Caco-2 (cell line): ENCODE measurements around the gene XCR1. TPM values are rescaled to one million over a fixed set of nuclear protein-coding genes. Genes with fewer than 3 reads are reported as not detected.

Experiments
- BruUV-seq: library from RNA; stranded (reverse); fragments of 400-500 nt; replicated peaks from 2 replicates; lab custom pipeline; 2021; lab: Mats Ljungman, UMichigan
- CTCF ChIA-PET: fragments of 300-600 bp; sonication (Branson Sonifier 250); formaldehyde crosslinking; loops from one replicate; lab custom pipeline; 2022; ENCODE audit warnings: antibody characterized with exemption; lab: Charles Lee
- POLR2A ChIA-PET: fragments of 300-600 bp; sonication (Branson Sonifier 250); formaldehyde crosslinking; loops from one replicate; lab custom pipeline; 2022; ENCODE audit warnings: antibody characterized with exemption; lab: Charles Lee
- DNase-seq, 2 experiments: peaks; one replicate each; pipeline versions ENCODE4 v3.0.0 to v3.0.0-alpha.2; 2020 to 2022
- H3K27me3 ChIP-seq: replicated peaks from 2 replicates; pipeline ENCODE4 v1.6.0; 2011; ENCODE audit warnings: low read length; ENCODE audit not compliant: control insufficient read depth, insufficient read depth
- H3K36me3 ChIP-seq: 2 replicates; pipeline ENCODE4 v1.5.1; 2011; ENCODE audit warnings: low read length; ENCODE audit not compliant: control insufficient read depth, insufficient read depth
- H3K4me1 ChIP-seq: fragments of 250-450 bp; sonication (Bioruptor Pico); 2 replicates; pipeline ENCODE4 v1.5.1; 2020; ENCODE audit warnings: mild to moderate bottlenecking
- H3K4me3 ChIP-seq: 2 replicates; pipeline ENCODE4 v1.5.1; 2011; ENCODE audit warnings: low read depth, mild to moderate bottlenecking, control low read depth, low read length
- H3K9me3 ChIP-seq: fragments of 250-450 bp; sonication (Bioruptor Pico); 2 replicates; pipeline ENCODE4 v1.5.1; 2020; ENCODE audit warnings: mild to moderate bottlenecking, moderate library complexity
- H3K27ac Mint-ChIP-seq: one replicate; pipeline ENCODE4 v1.8.0; 2022; ENCODE audit warnings: mixed read lengths; ENCODE audit not compliant: unreplicated experiment
- H3K27me3 Mint-ChIP-seq: one replicate; pipeline ENCODE4 v1.8.0; 2022; ENCODE audit warnings: mixed read lengths; ENCODE audit not compliant: insufficient read depth, unreplicated experiment
- H3K36me3 Mint-ChIP-seq: one replicate; pipeline ENCODE4 v1.8.0; 2022; ENCODE audit warnings: mild to moderate bottlenecking, mixed read lengths; ENCODE audit not compliant: insufficient read depth, unreplicated experiment
- H3K4me1 Mint-ChIP-seq: one replicate; pipeline ENCODE4 v1.8.0; 2022; ENCODE audit warnings: low read depth, mixed read lengths; ENCODE audit not compliant: unreplicated experiment
- H3K4me3 Mint-ChIP-seq: one replicate; pipeline ENCODE4 v1.8.0; 2022; ENCODE audit warnings: mild to moderate bottlenecking, moderate library complexity, mixed read lengths; ENCODE audit not compliant: unreplicated experiment
- H3K9me3 Mint-ChIP-seq: one replicate; pipeline ENCODE4 v1.8.0; 2022; ENCODE audit warnings: mixed read lengths; ENCODE audit not compliant: unreplicated experiment
- CTCF ChIP-seq, 2 experiments: fragments of 200-600 bp in 1 of 2; IDR thresholded peaks; 1 replicate in 1 of 2; 2 replicates in 1 of 2; pipeline versions ENCODE4 v1.5.1 to v1.8.0; 2011 to 2022; ENCODE audit warnings: antibody characterized with exemption in 1 of 2, control low read depth in 1 of 2, inconsistent platforms in 1 of 2, low read depth in 1 of 2, low read length in 1 of 2, mild to moderate bottlenecking in 1 of 2, moderate library complexity in 1 of 2; ENCODE audit not compliant: insufficient read depth in 1 of 2, severe bottlenecking in 1 of 2, unreplicated experiment in 1 of 2
- intact Hi-C: fragments of 100-400 bp; cut with micrococcal nuclease; formaldehyde crosslinking; loops from one replicate; pipeline ENCODE4 v1.10.0; 2022; ENCODE audit not compliant: unreplicated experiment
- total RNA-seq: library from RNA; stranded (reverse); gene quantifications from 2 replicates; pipeline ENCODE4 v1.2.3, GENCODE V29; 2022

Gene XCR1
- total RNA-seq, 1 experiment from 2014 or later = not detected

DNA sequence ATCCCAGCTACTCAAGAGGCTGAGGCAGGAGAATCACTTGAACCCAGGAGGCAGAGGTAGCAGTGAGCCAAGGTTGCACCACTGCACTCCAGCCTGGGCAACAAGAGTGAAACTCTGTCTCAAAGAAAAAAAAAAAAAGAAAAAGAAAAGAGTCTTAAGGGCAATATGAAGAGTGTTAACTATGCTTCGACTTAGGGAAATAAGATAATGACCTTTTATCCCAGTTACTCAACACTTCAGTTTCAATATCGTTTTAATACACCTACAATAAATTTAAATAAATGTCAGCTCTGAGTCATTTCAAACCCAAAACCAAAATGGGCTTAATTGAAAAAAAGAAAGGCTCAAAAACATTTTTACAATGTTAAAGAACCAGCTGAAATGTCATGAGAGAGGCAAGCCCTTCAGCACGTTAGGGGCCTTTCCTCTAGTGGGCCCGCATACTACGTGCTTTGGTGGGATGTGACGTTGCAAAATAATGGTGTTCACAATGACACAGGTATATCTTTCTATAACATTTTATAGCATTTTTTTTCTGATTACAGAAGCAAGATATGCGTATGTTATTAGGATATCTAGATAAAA, 47.0 kb downstream of the XCR1 start:
- no peaks in the 10 kb centered on the region; the same call in none of the 2 replicates for H3K36me3 ChIP-seq
- H3K36me3 Mint-ChIP-seq = peaks cover 19% of the 10 kb centered on the region
- no peaks in the 10 kb centered on the region for H3K27me3 ChIP-seq
- no peaks in the 10 kb centered on the region for H3K9me3 ChIP-seq
- TF ChIP-seq CTCF (IDR thresholded peaks at IDR 0.05; ENCODE audit: insufficient read depth in 1 of 2, low read depth in 1 of 2, low read length in 1 of 2, severe bottlenecking in 1 of 2, unreplicated experiment in 1 of 2) = no peak
- no peaks in the 10 kb centered on the region for H3K9me3 Mint-ChIP-seq
- H3K27ac Mint-ChIP-seq = no peak overlapping the region
- no TSS peak for BruUV-seq
- peaks cover 2% of the 10 kb centered on the region for H3K4me1 ChIP-seq
- H3K27me3 Mint-ChIP-seq = no peaks in the 10 kb centered on the region
- H3K4me3 Mint-ChIP-seq = no peak overlapping the region
- no peaks in the 10 kb centered on the region for H3K4me1 Mint-ChIP-seq
- CTCF ChIA-PET = no interaction called here
- H3K4me3 ChIP-seq = no peak overlapping the region
- intact Hi-C loops = no loop called here
- POLR2A ChIA-PET = interaction anchor here (0.5 kb wide), 1 partner anchor 8 kb away, joined by 3 read pairs; no protein-coding TSS in a partner anchor
- no peak for DNase-seq

DNA sequence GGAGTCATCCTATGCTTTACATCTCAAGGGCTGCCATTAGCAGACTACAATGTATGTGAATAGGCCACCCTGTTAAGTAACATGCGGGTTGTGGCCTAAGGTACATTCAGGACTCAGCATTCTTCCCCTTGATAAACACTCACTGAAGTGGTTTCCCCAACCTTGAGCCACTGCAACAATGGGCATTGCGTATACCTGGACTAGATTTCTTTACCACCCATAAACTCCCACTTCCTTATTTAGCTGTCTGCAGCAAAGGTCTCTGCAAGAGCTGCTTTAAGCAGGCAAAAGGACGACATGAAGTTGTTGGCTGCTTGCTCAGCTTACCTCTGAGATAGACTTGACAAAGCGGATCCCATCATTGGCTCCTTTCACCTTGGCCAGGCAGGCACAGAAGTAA, 47.9 kb downstream of the XCR1 start:
- Mint-ChIP-seq H3K9me3 (no peaks in the 10 kb centered on the region), H3K27ac (no peak overlapping the region), H3K36me3 (peaks cover 19% of the 10 kb centered on the region), H3K4me1 (no peaks in the 10 kb centered on the region), H3K27me3 (no peaks in the 10 kb centered on the region), H3K4me3 (no peak overlapping the region)
- Histone ChIP-seq H3K4me3 (no peak overlapping the region), H3K4me1 (no peaks in the 10 kb centered on the region), H3K36me3 (no peaks in the 10 kb centered on the region; the same call in none of the 2 replicates), H3K9me3 (no peaks in the 10 kb centered on the region), H3K27me3 (no peaks in the 10 kb centered on the region)
- BruUV-seq = no TSS peak
- no peak for TF ChIP-seq CTCF (IDR thresholded peaks at IDR 0.05; ENCODE audit: insufficient read depth in 1 of 2, low read depth in 1 of 2, low read length in 1 of 2, severe bottlenecking in 1 of 2, unreplicated experiment in 1 of 2)
- intact Hi-C loops = no loop called here
- ChIA-PET CTCF (no interaction called here), POLR2A (no interaction called here)
- no peak for DNase-seq

GRCh38 chr3:45978006-45978761, 49.1 kb downstream of the XCR1 start:
- peaks cover 19% of the 10 kb centered on the region for H3K36me3 Mint-ChIP-seq
- H3K27ac Mint-ChIP-seq = no peak overlapping the region
- intact Hi-C loops = no loop called here
- no peak for DNase-seq
- H3K4me3 Mint-ChIP-seq = no peak overlapping the region
- no peaks in the 10 kb centered on the region for H3K4me1 Mint-ChIP-seq
- CTCF ChIA-PET = no interaction called here
- Histone ChIP-seq H3K36me3 (no peaks in the 10 kb centered on the region; the same call in none of the 2 replicates), H3K4me1 (no peaks in the 10 kb centered on the region), H3K9me3 (no peaks in the 10 kb centered on the region), H3K4me3 (no peak overlapping the region), H3K27me3 (no peaks in the 10 kb centered on the region)
- TF ChIP-seq CTCF (IDR thresholded peaks at IDR 0.05; ENCODE audit: insufficient read depth in 1 of 2, low read depth in 1 of 2, low read length in 1 of 2, severe bottlenecking in 1 of 2, unreplicated experiment in 1 of 2) = no peak
- no peaks in the 10 kb centered on the region for H3K9me3 Mint-ChIP-seq
- no peaks in the 10 kb centered on the region for H3K27me3 Mint-ChIP-seq
- BruUV-seq = no TSS peak
- POLR2A ChIA-PET = no interaction called here
